Mammary epithelial cell (primary cell): ENCODE measurements around the gene P2RY4.

Source experiments
- EZH2 ChIP-seq: IDR thresholded peaks from 2 replicates; pipeline ENCODE4 v1.6.1; 2012; ENCODE audit warnings: low read length, inconsistent platforms, borderline replicate concordance
- TF ChIP-seq, protein P1 (sequence below), 2 donors: IDR thresholded peaks in 1 of 2; conservative IDR thresholded peaks in 1 of 2; 2 replicates each; pipeline ENCODE4 v1.5.1; 2011 to 2012; ENCODE audit warnings: inconsistent platforms in 2 of 2, low read length in 2 of 2, mild to moderate bottlenecking in 2 of 2, control low read depth in 1 of 2, low read depth in 1 of 2; ENCODE audit not compliant: insufficient read depth in 1 of 2; ENCODE audit errors: extremely low read depth in 1 of 2

DNA sequence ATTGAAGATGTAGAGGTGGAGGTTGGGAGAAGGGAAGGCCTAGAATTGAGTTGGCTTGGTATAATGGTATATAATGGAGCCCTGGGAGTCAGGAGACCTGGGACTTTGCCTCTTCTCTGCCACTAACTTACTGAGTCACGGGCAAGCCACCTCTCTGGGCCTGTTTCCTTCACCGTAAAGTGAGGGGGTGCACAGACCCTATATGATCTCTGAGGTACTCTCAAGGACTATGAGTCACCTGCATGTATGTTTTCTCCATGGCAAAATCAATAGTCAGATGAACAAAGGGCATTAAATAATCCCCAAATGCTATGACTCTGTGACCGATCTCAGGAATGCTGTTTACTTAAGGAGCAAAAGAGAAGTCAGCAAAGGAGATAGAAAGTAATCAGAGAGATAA lies 5.1 kb downstream of the P2RY4 start:
- TF ChIP-seq, protein P1, sequence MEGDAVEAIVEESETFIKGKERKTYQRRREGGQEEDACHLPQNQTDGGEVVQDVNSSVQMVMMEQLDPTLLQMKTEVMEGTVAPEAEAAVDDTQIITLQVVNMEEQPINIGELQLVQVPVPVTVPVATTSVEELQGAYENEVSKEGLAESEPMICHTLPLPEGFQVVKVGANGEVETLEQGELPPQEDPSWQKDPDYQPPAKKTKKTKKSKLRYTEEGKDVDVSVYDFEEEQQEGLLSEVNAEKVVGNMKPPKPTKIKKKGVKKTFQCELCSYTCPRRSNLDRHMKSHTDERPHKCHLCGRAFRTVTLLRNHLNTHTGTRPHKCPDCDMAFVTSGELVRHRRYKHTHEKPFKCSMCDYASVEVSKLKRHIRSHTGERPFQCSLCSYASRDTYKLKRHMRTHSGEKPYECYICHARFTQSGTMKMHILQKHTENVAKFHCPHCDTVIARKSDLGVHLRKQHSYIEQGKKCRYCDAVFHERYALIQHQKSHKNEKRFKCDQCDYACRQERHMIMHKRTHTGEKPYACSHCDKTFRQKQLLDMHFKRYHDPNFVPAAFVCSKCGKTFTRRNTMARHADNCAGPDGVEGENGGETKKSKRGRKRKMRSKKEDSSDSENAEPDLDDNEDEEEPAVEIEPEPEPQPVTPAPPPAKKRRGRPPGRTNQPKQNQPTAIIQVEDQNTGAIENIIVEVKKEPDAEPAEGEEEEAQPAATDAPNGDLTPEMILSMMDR (conservative IDR thresholded peaks at IDR 0.05 in 1 of 2, IDR thresholded peaks at IDR 0.05 in 1 of 2; ENCODE audit: extremely low read depth in 1 of 2, insufficient read depth in 1 of 2, low read depth in 1 of 2, low read length in 2 of 2), result no peak
- no peak for TF ChIP-seq EZH2
